ACHN (cell line): ENCODE measurements around the gene SLC66A2.
"Not testable (repeated sequence)": the region's sequence is repeated elsewhere in the genome, so short reads cannot be mapped to it uniquely, and the experiment has no call there.

Experiments used
- DNase-seq: peaks from one replicate; pipeline ENCODE4 v3.0.0-alpha.2; 2015
- in situ Hi-C: cut with HindIII; loops from 2 replicates; pipeline ENCODE4 v1.10.0; 2017; ENCODE audit warnings: low sequenced_read_pairs, low pct_ligation_motif_present, low pct_unique_long_range_greater_than_20kb

SLC66A2 gene

GRCh38 chr18:79865951-79866350, 85.5 kb downstream of the SLC66A2 start:
- in situ Hi-C loops, DNase-seq: not testable (repeated sequence)

GRCh38 chr18:79864955-79865354, 86.5 kb downstream of the SLC66A2 start:
- in situ Hi-C loops, DNase-seq: not testable (repeated sequence)

GRCh38 chr18:79864006-79864725, 87.3 kb downstream of the SLC66A2 start:
- in situ Hi-C loops, result no loop called here
- DNase-seq, result no peak

- DNase-seq, result no peak
- in situ Hi-C loops, result no loop called here
Measured at GRCh38 chr18:79863161-79864005, 88.1 kb downstream of the SLC66A2 start.

GRCh38 chr18:79862562-79862961, 88.9 kb downstream of the SLC66A2 start:
- no peak for DNase-seq
- in situ Hi-C loops, result no loop called here

- DNase-seq, result no peak
- in situ Hi-C loops, result no loop called here
Measured at GRCh38 chr18:79861687-79862086, 89.8 kb downstream of the SLC66A2 start.

GRCh38 chr18:79859314-79859713, 92.1 kb downstream of the SLC66A2 start:
- in situ Hi-C loops, result no loop called here
- DNase-seq, result no peak

- no peak for DNase-seq
- in situ Hi-C loops, result no loop called here
Measured at GRCh38 chr18:79857082-79857671, 94.3 kb downstream of the SLC66A2 start.

- in situ Hi-C loops, result no loop called here
Measured at GRCh38 chr18:79856119-79857007, 95.1 kb downstream of the SLC66A2 start.

GRCh38 chr18:79855147-79855933, 96.1 kb downstream of the SLC66A2 start:
- in situ Hi-C loops, result no loop called here
- no peak for DNase-seq

More at GRCh38 chr18:79856119-79857007, 95.1 kb downstream of the SLC66A2 start:
- no peak for DNase-seq

- in situ Hi-C loops, result no loop called here
- DNase-seq, result no peak
Measured at GRCh38 chr18:79853993-79854364, 97.5 kb downstream of the SLC66A2 start.

- in situ Hi-C loops, result no loop called here
Measured at GRCh38 chr18:79853303-79853992, 98.0 kb downstream of the SLC66A2 start.

GRCh38 chr18:79852561-79853302, 98.7 kb downstream of the SLC66A2 start:
- no peak for DNase-seq
- in situ Hi-C loops, result no loop called here

More at GRCh38 chr18:79853303-79853992, 98.0 kb downstream of the SLC66A2 start:
- no peak for DNase-seq
